Forelimb muscle (tissue), 1 donor: ENCODE data around the gene SUPT3H. TPM values are rescaled to one million over a fixed set of nuclear protein-coding genes. Genes with fewer than 3 reads are reported as not detected.

ENCODE experiments used
- DNase-seq: peaks from one replicate; pipeline ENCODE4 v3.0.0-alpha.2; 2013; ENCODE audit warnings: low read depth
- polyA plus RNA-seq: library from polyadenylated mRNA; unstranded; fragments of 120-200 nt; gene quantifications from one replicate; pipeline ENCODE4 v1.2.1, GENCODE V29; 2013; ENCODE audit not compliant: insufficient read length

SUPT3H gene
- polyA plus RNA-seq, 1 donor: 10.8 TPM

- no peak for DNase-seq
Measured at GRCh38 chr6:45118754-45119153, 259.0 kb downstream of the SUPT3H start.

DNA sequence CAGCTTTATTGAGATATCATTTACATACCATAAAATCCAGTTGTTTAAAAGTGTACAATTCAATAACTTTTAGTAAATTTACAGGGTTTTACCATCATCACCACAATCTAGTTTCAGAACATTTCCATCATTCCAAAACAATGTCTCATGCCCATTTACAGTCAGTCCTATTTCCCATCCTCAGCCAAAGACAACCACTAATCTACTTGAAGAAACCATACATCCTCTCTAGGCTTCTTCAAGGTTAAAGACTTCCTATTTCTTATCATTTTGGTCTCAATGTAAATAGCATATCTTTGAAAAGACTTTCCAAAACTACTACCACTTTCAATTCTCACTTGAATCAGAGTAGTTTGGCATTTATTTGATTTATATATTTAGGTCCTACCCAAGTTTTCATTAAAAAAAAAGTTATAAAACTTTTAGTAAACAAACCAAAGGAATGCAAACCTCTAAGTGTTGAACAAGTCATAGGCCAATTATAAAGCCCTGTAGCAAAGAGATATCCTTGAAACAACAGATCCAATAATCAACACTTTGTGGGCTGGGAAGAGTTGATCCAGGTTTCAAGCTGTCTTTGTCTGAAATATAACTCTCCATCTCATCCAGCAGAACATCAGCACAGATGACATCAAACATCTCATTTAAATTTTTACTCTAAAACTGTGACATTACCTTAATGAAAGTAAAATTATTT lies 260.9 kb downstream of the SUPT3H start:
- no peak for DNase-seq

DNA sequence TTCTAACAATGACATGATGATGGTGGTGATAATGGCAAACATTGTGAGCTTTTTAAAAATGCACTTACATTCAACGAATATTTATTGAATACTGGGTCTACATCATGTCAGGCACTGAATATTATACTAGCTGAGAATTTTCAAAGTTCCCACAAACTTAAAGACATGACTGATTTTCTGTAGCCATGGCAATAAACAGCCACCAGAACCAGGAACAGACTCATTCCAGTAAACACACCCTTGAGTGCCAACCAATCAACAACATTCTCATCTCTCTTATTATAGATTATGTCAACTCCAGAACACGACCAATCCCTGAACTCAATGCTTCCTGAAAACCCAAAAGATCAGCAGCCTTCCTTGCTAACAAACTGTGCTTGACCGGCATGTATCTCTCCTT lies 262.0 kb downstream of the SUPT3H start:
- no peak for DNase-seq

DNA sequence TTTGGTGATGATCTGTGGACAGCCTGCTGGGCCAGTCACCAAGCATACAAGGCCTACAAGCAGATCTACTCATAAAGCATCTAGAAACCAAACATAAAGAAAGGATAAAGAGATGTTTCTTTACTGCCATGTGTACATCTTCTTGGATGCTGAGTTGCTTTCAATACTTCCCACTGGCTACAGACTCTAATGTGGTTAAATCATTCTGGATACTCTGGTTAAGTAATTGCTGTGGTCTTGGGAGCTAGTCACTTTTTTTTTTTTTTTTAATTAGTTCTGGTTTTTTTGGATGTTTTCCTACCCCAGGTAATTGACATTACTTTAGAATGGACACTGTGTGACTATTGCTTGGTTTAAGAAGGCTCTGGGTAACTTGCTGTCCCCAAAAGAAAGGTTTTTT lies 265.0 kb downstream of the SUPT3H start:
- no peak for DNase-seq

GRCh38 chr6:45109551-45109950 lies 268.2 kb downstream of the SUPT3H start:
- no peak for DNase-seq

GRCh38 chr6:45105170-45105820 lies 272.4 kb downstream of the SUPT3H start:
- DNase-seq: no peak

DNA sequence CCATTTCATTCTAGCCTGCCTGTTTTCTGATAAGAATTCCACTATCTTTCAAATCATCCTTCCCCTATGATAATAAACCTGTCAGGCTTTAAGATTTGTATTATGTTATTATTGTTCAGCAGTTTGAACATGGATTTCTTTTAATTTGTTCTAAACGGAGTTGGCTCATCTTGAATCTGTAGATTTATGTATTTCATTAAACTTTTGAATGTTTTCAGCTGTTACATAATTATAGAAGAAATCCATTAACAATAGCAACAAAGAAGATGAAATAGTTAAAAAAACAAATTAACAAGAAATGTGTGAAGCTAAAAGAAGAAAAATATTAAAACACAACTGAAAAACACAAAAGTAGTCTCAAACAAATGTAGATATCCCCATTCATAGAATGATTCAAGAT lies 273.3 kb downstream of the SUPT3H start:
- DNase-seq: no peak

- no peak for DNase-seq
Measured at GRCh38 chr6:45098256-45098655, 279.5 kb downstream of the SUPT3H start.

DNA sequence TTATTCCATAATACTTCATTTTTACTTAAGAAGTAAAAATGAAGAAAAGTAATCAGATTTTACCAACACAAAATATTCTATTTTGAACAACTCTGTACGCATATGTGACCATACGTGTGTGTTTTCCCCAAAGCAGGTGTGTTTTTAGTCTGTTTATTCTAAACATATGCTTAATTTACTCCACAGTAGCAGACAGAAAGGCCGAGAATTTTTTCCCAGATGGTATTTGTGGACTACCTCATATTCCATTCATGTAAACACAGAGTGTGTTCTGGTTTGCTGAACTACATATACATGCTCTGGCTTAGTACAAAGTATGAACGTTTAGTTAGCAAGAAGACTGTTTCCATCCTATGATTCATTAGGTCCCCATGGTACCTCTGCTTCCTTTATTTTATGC lies 282.9 kb downstream of the SUPT3H start:
- no peak for DNase-seq

- no peak for DNase-seq
Measured at GRCh38 chr6:45092135-45092534, 285.6 kb downstream of the SUPT3H start.

DNA sequence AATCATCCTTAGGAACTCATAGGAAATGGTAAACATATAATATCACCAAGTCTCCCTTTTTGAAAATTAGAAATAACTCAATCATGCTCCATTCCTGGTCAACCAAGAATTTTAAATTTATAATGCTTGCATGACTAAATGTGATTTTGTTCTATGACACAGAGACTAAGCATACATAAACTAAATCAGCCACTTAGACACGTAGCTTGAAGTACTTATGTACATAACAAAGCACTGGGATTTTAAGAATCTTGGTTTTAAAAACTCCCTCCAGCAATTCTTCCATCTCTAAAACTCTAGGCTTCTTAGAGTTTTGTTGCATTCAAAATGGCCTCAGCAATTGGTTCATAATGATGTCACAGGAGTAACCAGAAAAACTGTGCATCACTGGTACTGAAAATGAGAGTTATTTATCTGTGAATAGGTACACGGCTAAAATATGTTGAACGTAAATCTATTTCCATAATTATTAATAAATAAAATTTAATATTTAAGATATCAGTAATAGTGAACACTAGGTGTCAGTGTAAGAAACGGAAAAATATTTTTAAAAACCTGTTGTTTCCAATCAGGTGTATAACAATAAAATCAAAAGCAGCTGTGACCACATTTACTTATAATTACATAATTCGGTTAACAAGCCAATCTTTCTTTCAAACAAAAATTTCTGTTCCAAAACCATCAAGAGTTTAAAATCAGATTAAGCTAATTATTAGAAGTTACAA lies 291.2 kb downstream of the SUPT3H start:
- DNase-seq: no peak

- no peak for DNase-seq
Measured at GRCh38 chr6:45084257-45084656, 293.5 kb downstream of the SUPT3H start.

DNA sequence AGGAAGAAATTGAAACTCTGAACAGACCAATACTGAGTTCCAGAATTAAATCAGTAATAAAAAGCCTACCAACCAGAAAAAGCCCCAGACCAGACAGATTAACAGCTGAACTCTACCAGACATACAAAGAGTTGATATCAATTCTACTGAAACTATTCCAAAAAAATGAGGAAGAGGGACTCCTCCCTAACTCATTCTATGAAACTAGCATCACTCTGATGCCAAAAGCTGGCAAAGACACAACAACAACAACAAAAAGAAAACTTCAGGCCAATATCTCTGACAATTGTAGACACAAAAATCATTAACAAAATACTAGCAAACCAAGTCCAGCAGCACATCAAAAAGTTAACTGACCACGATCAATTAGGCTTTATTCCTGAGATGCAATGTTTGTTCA lies 295.6 kb downstream of the SUPT3H start:
- no peak for DNase-seq

DNA sequence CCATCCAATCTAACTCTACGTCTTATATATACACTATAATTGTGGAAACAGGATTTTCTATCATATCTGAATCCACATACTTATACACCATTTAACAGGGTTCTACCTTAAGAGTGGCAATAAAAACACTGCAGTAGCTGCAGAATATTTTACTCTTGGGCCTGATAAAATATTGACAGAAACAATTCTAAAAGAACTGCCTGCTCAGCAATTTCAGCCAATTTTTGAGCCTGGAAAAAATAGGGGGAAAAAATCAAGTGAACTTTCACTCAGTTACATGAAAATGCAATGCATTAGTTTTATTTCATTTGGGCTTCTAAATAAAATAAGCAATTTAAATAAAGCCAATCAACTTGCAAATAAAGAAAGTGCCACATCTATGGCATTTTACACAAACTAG lies 296.1 kb downstream of the SUPT3H start:
- DNase-seq: no peak

GRCh38 chr6:45078432-45078831 lies 299.3 kb downstream of the SUPT3H start:
- no peak for DNase-seq

DNA sequence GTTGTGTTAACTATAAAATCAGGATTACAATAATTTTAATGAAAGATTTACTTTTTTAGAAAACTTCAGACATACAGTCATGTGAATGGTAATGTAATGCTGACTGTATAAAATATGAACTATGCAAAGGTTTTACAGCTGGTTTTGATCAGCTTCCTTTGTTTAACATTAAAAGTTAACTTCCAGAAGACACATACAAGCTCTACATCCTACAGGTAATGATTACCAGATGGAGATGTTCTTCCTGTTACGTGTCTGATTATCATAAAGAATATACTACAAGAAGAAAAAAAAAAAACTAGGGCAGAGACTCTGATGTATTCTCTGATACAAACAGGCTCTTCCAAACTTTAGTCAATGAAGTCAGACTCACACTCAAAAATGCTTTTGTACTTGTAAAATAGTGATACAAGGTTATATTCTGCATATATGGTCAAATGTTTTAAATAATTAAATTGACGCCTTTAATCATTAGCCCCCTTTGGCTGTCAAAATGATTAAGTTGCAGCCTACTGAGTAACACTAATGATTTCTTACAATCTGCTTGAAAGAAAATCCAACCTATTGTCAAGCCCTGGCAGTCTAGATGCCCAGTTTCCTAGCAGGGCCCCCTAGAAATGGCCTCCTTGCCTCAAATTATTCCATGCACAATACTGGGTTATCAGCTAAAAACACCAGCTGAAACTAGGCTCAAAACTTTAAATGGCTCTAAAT lies 301.4 kb downstream of the SUPT3H start:
- DNase-seq: no peak

DNA sequence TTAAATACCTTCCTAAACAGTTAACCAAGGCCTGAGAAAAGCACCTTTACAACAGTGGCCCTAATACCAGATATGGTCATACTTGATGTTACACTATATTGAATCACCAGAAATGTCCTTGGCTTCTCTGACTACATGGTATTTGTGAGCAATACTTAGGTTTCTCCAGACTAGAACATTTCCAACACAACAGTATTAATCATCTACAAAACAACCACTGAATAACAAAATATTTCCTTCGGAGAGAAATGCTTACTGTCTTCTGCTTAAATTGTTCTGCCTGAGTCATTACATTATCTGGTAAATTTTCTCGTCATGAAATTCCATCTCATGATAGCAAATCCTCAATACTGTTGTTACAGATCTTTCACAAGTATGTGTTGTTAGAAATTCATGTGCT lies 302.5 kb downstream of the SUPT3H start:
- DNase-seq: no peak

DNA sequence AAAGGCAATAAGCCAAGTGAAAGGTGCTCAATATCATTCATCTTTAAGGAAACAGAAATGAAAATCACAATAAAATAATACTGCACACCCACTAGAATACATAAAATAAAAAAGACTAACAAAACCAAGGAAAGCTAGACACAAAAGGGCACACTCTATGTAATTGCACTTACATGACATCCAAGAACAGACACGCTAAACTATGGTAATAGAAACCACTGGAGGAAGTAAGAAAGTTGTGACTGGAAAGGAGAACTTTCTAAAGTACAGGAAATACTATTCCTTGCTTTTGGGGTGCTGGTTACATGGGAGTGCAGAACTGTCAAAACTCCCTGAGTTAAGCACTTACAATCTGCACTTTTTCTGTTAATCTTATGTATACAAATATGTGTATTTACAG lies 303.3 kb downstream of the SUPT3H start:
- DNase-seq: no peak

- no peak for DNase-seq
Measured at GRCh38 chr6:45073771-45074170, 304.0 kb downstream of the SUPT3H start.

- no peak for DNase-seq
Measured at GRCh38 chr6:45072673-45073072, 305.1 kb downstream of the SUPT3H start.

DNA sequence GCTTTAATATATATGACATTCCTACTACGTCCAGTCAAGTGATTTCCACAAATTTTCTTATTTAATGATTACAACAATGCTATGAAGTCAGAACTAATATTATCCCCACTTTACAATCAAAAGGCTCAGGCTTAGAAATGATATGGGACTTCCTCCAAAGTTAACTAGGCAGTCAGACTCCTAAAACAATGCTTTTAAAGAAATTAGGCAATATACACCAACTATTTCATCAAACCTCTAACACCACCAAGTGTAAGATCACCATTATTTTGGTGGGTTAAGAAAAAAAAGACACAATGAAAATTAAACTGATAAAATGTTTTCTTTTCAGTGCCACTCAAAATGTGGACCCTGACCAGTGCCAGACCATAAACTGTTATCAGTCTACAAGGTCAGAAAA lies 305.7 kb downstream of the SUPT3H start:
- DNase-seq: no peak

GRCh38 chr6:45069091-45069490 lies 308.6 kb downstream of the SUPT3H start:
- DNase-seq: no peak
